HL-60/S4 treated with retinoic acid at 250 ng/mL for 4 days and 3 days (cell line): ENCODE data around the gene FRYL.
"Not testable (repeated sequence)": the region's sequence is repeated elsewhere in the genome, so short reads cannot be mapped to it uniquely, and the experiment has no call there.

Experiments used
- in situ Hi-C: fragments of 300-500 bp; cut with MboI; formaldehyde crosslinking; loops from 2 replicates; pipeline ENCODE4 v1.7.0; 2022; ENCODE audit warnings: low sequenced_read_pairs

The FRYL gene

GRCh38 chr4:48786549-48786948, 6.5 kb upstream of the FRYL start:
- in situ Hi-C loops = no loop called here

GRCh38 chr4:48785302-48785701, 5.2 kb upstream of the FRYL start:
- in situ Hi-C loops = no loop called here

- in situ Hi-C loops = no loop called here
Observed at GRCh38 chr4:48781968-48782367, 1.9 kb upstream of the FRYL start.

- in situ Hi-C loops = no loop called here
Observed at GRCh38 chr4:48780865-48781214, 761 bp upstream of the FRYL start.

GRCh38 chr4:48779095-48779997, 733 bp downstream of the FRYL start:
- in situ Hi-C loops = no loop called here

- in situ Hi-C loops = no loop called here
Observed at GRCh38 chr4:48778431-48779094, 1.5 kb downstream of the FRYL start.

GRCh38 chr4:48777739-48778138, 2.3 kb downstream of the FRYL start:
- in situ Hi-C loops = no loop called here

GRCh38 chr4:48774760-48775710, 5.0 kb downstream of the FRYL start:
- in situ Hi-C loops = no loop called here

- in situ Hi-C loops = no loop called here
Observed at GRCh38 chr4:48772556-48772955, 7.5 kb downstream of the FRYL start.

- in situ Hi-C loops = no loop called here
Observed at GRCh38 chr4:48767055-48767929, 12.8 kb downstream of the FRYL start.

- in situ Hi-C loops = no loop called here
Observed at GRCh38 chr4:48766131-48766792, 13.8 kb downstream of the FRYL start.

- in situ Hi-C loops = no loop called here
Observed at GRCh38 chr4:48762408-48762807, 17.7 kb downstream of the FRYL start.

- in situ Hi-C loops = no loop called here
Observed at GRCh38 chr4:48761286-48761685, 18.8 kb downstream of the FRYL start.

- in situ Hi-C loops = not testable (repeated sequence)
Observed at GRCh38 chr4:48758703-48759102, 21.4 kb downstream of the FRYL start.

- in situ Hi-C loops = no loop called here
Observed at GRCh38 chr4:48756689-48757220, 23.3 kb downstream of the FRYL start.

GRCh38 chr4:48755281-48755680, 24.8 kb downstream of the FRYL start:
- in situ Hi-C loops = no loop called here

GRCh38 chr4:48753159-48753558, 26.9 kb downstream of the FRYL start:
- in situ Hi-C loops = no loop called here

GRCh38 chr4:48752726-48753125, 27.4 kb downstream of the FRYL start:
- in situ Hi-C loops = no loop called here

- in situ Hi-C loops = no loop called here
Observed at GRCh38 chr4:48752246-48752645, 27.8 kb downstream of the FRYL start.
